NB4 (cell line): ENCODE data around the gene TMED8.

Source experiments
- CTCF ChIP-seq: IDR thresholded peaks from one replicate; pipeline ENCODE4 v1.5.1; 2012; ENCODE audit warnings: low read depth, low read length
- MYC ChIP-seq: IDR thresholded peaks from 2 replicates; pipeline ENCODE4 v1.6.1; 2011; ENCODE audit warnings: low read depth, low read length
- POLR2A ChIP-seq: IDR thresholded peaks from 2 replicates; pipeline ENCODE4 v1.6.1; 2011; ENCODE audit warnings: mild to moderate bottlenecking; ENCODE audit not compliant: insufficient read length; ENCODE audit errors: extremely low read depth

- TF ChIP-seq MYC (no peak), CTCF (no peak), POLR2A (no peak)
Measured at GRCh38 chr14:77359626-77360025, 17.3 kb downstream of the TMED8 start.
